Stomach (tissue), 9 donors: ENCODE results near the gene P3H4. TPM values are rescaled to one million over a fixed set of nuclear protein-coding genes. Genes with fewer than 3 reads are reported as not detected.
A peak's percentile ranks its signal among the peaks of the same experiment; 100 is the strongest.

Experiments used
- DNase-seq, 2 donors: peaks; one replicate each; pipeline versions ENCODE4 v3.0.0 to v3.0.0-alpha.2; 2013 to 2019
- H3K27ac ChIP-seq, 5 donors: fragments of 200-600 bp in 4 of 5; sonication (generic) in 4 of 5; one replicate each; pipeline ENCODE4 v1.5.1; 2013 to 2019; ENCODE audit warnings: mild to moderate bottlenecking in 1 of 5, moderate library complexity in 1 of 5
- H3K27me3 ChIP-seq, 3 donors: fragments of 200-600 bp; sonication (generic); one replicate each; pipeline ENCODE4 v1.5.1; 2017 to 2019; ENCODE audit warnings: mixed run types in 1 of 3
- H3K36me3 ChIP-seq, 4 donors: fragments of 200-600 bp; sonication (generic); 1 replicate in 3 of 4; 2 replicates in 1 of 4; pipeline ENCODE4 v1.5.1; 2016 to 2019
- H3K4me1 ChIP-seq, 4 donors: fragments of 200-600 bp; sonication (generic); one replicate each; pipeline ENCODE4 v1.5.1; 2016 to 2019
- H3K4me3 ChIP-seq, 4 donors: fragments of 200-600 bp; sonication (generic) in 3 of 4; one replicate each; pipeline ENCODE4 v1.5.1; 2016 to 2019; ENCODE audit warnings: mild to moderate bottlenecking in 1 of 4
- H3K9me3 ChIP-seq, 4 donors: fragments of 200-600 bp; sonication (generic); one replicate each; pipeline ENCODE4 v1.5.1; 2016 to 2019
- CTCF ChIP-seq, 7 experiments: fragments of 450-650 bp in 4 of 7; fragments of 200-600 bp in 3 of 7; sonication (generic) in 3 of 7; IDR thresholded peaks; one replicate each; pipeline ENCODE4 v1.5.1; 2016 to 2019; ENCODE audit warnings: antibody characterized with exemption in 7 of 7, control low read depth in 2 of 7, mild to moderate bottlenecking in 1 of 7
- EP300 ChIP-seq: sonication (generic); formaldehyde crosslinking; IDR thresholded peaks from one replicate; pipeline ENCODE4 v1.6.1; 2017; ENCODE audit warnings: antibody characterized with exemption
- POLR2A ChIP-seq, 4 donors: fragments of 450-650 bp; IDR thresholded peaks; one replicate each; pipeline ENCODE4 v1.6.1; 2016; ENCODE audit warnings: antibody characterized with exemption in 4 of 4, control low read depth in 2 of 4, mild to moderate bottlenecking in 1 of 4, moderate library complexity in 1 of 4
- POLR2AphosphoS5 ChIP-seq, 3 donors: sonication (generic); formaldehyde crosslinking; IDR thresholded peaks; one replicate each; pipeline ENCODE4 v1.6.1; 2016; ENCODE audit warnings: antibody characterized with exemption in 3 of 3
- WGBS, 5 donors: extraction: QIAGEN DNeasy Blood & Tissue Kit in 3 of 5; methylation state at CpG; one replicate each; pipeline versions ENCODE4 v1.1.5 to v1.1.7; 2013 to 2018; 5-methylcytosine and 5-hydroxymethylcytosine counted together
- intact Hi-C: fragments of 100-400 bp; cut with DNase I; formaldehyde crosslinking; loops from one replicate; pipeline ENCODE4 v1.15.1; 2023; ENCODE audit warnings: low total_unique reads
- polyA plus RNA-seq, 3 donors: library from polyadenylated mRNA; stranded (reverse); fragments of 200-250 nt; gene quantifications; one replicate each; pipeline ENCODE4 v1.2.3, GENCODE V29; 2013
- total RNA-seq, 5 donors: library from RNA; depleted of rRNA; stranded (reverse); fragments of >200 nt; gene quantifications; one replicate each; pipeline versions ENCODE4 v1.1.0 to v1.2.3, GENCODE V29; 2014 to 2016
- donor health status: healthy with polysubstance abuse.
- donor health status: Bipolar disorder and iron deficiency.
- donor health status: healthy.

Gene P3H4
- total and polyA plus RNA-seq, 8 donors, result 4.0 to 64.6 (median 7.6) TPM

- DNase-seq, result peak; percentile 90 to 94
- 32 to 71% (median 55%) methylated on average over 1 to 4 of the region's 4 CpGs for WGBS, 5 donors
- intact Hi-C loops, result no loop called here
- H3K9me3 ChIP-seq, result no peaks in the 10 kb centered on the region
- TF ChIP-seq POLR2AphosphoS5 (IDR thresholded peaks at IDR 0.05), result peak in 1 of 3 donors; percentile 37
- TF ChIP-seq CTCF (IDR thresholded peaks at IDR 0.05), result no peak
- H3K27me3 ChIP-seq, result no peaks in the 10 kb centered on the region
- H3K36me3 ChIP-seq, result peaks cover 45 to 56% (median 49%) of the 10 kb centered on the region in 4 donors
- peaks cover 56 to 61% (median 58%) of the 10 kb centered on the region in 4 donors for H3K4me1 ChIP-seq
- H3K4me3 ChIP-seq, result peak overlapping the region in 1 of 4 donors; percentile 21
- H3K27ac ChIP-seq, result peak overlapping the region; percentile 74 to 94 (median 86)
Measured at GRCh38 chr17:41772218-41772585, 39.5 kb downstream of the P3H4 start.

GRCh38 chr17:41771389-41772206 is 40.2 kb downstream of the P3H4 start:
- Histone ChIP-seq H3K4me3 (peak overlapping the region in 1 of 4 donors; percentile 21), H3K27me3 (no peaks in the 10 kb centered on the region), H3K4me1 (peaks cover 50 to 55% (median 52%) of the 10 kb centered on the region in 4 donors), H3K9me3 (no peaks in the 10 kb centered on the region), H3K27ac (peak overlapping the region; percentile 74 to 94 (median 86)), H3K36me3 (peaks cover 45 to 62% (median 55%) of the 10 kb centered on the region in 4 donors)
- TF ChIP-seq POLR2A (IDR thresholded peaks at IDR 0.05) (no peak), CTCF (IDR thresholded peaks at IDR 0.05) (no peak), EP300 (no peak), POLR2AphosphoS5 (IDR thresholded peaks at IDR 0.05) (no peak)
- WGBS, 5 donors, result 67 to 87% (median 73%) methylated on average over 12 to 17 of the region's 17 CpGs
- DNase-seq, result no peak
- intact Hi-C loops, result no loop called here

GRCh38 chr17:41769985-41770384 is 41.8 kb downstream of the P3H4 start:
- no peak for DNase-seq
- Histone ChIP-seq H3K4me3 (no peak overlapping the region), H3K27ac (no peak overlapping the region), H3K27me3 (no peaks in the 10 kb centered on the region), H3K4me1 (peaks cover 34 to 39% (median 36%) of the 10 kb centered on the region in 4 donors), H3K36me3 (peaks cover 54 to 70% (median 68%) of the 10 kb centered on the region in 4 donors), H3K9me3 (no peaks in the 10 kb centered on the region)
- intact Hi-C loops, result no loop called here
- TF ChIP-seq EP300 (no peak), CTCF (IDR thresholded peaks at IDR 0.05) (no peak), POLR2AphosphoS5 (IDR thresholded peaks at IDR 0.05) (no peak), POLR2A (IDR thresholded peaks at IDR 0.05) (no peak)
- 69 to 78% (median 74%) methylated on average over 3 of the region's 3 CpGs for WGBS, 5 donors

GRCh38 chr17:41769346-41769862 is 42.3 kb downstream of the P3H4 start:
- H3K27me3 ChIP-seq, result no peaks in the 10 kb centered on the region
- H3K4me3 ChIP-seq, result no peak overlapping the region
- peaks cover 30 to 33% (median 31%) of the 10 kb centered on the region in 4 donors for H3K4me1 ChIP-seq
- H3K36me3 ChIP-seq, result peaks cover 60 to 76% (median 74%) of the 10 kb centered on the region in 4 donors
- H3K9me3 ChIP-seq, result no peaks in the 10 kb centered on the region
- H3K27ac ChIP-seq, result no peak overlapping the region
- no peak for TF ChIP-seq EP300
- no peak for TF ChIP-seq POLR2A (IDR thresholded peaks at IDR 0.05)
- TF ChIP-seq POLR2AphosphoS5 (IDR thresholded peaks at IDR 0.05), result no peak
- no peak for TF ChIP-seq CTCF (IDR thresholded peaks at IDR 0.05)
- intact Hi-C loops, result no loop called here
- no peak for DNase-seq
- 53 to 87% (median 82%) methylated on average over 3 to 16 of the region's 16 CpGs for WGBS, 5 donors
